Measurements from ENCODE around the gene BAIAP3. TPM values are rescaled to one million over a fixed set of nuclear protein-coding genes. Genes with fewer than 3 reads are reported as not detected.
"Not testable (repeated sequence)": the region's sequence is repeated elsewhere in the genome, so short reads cannot be mapped to it uniquely, and the experiment has no call there.

BAIAP3 gene
- total RNA-seq, 1 experiment from 2014 or later, result not detected

GRCh38 chr16:1290063-1290501 lies 43.4 kb upstream of the BAIAP3 start:
- H3K27ac ChIP-seq (ENCODE audit: low read length), result no peak overlapping the region
- no peaks in the 10 kb centered on the region for H3K9me2 ChIP-seq (replicated peaks; ENCODE audit: insufficient read depth, low read length)
- no peak overlapping the region for H3K4me3 ChIP-seq (ENCODE audit: low read length)
- no peak overlapping the region for H3K9ac ChIP-seq (ENCODE audit: low read length)
- no peaks in the 10 kb centered on the region for H3K27me3 ChIP-seq (ENCODE audit: low read length)
- H3K9me3 ChIP-seq (ENCODE audit: low read length), result no peaks in the 10 kb centered on the region
- H2AFZ ChIP-seq (ENCODE audit: low read length), result no peak overlapping the region
- H3K4me2 ChIP-seq (ENCODE audit: low read depth, low read length, poor library complexity, severe bottlenecking), result no peak overlapping the region
- H4K20me1 ChIP-seq (ENCODE audit: insufficient read depth, low read depth, low read length), result no peaks in the 10 kb centered on the region
- H3K4me1 ChIP-seq (ENCODE audit: low read length), result peaks cover 8% of the 10 kb centered on the region
- no peaks in the 10 kb centered on the region for H3K36me3 ChIP-seq (ENCODE audit: insufficient read depth, low read length)
- no peak for DNase-seq
- no peaks in the 10 kb centered on the region for H3K79me2 ChIP-seq (ENCODE audit: low read length)

GRCh38 chr16:1290860-1291575 lies 42.4 kb upstream of the BAIAP3 start:
- H3K27me3 ChIP-seq (ENCODE audit: low read length), result no peaks in the 10 kb centered on the region
- no peak overlapping the region for H3K4me2 ChIP-seq (ENCODE audit: low read depth, low read length, poor library complexity, severe bottlenecking)
- H3K36me3 ChIP-seq (ENCODE audit: insufficient read depth, low read length), result no peaks in the 10 kb centered on the region
- no peaks in the 10 kb centered on the region for H3K79me2 ChIP-seq (ENCODE audit: low read length)
- DNase-seq, result no peak
- no peak overlapping the region for H2AFZ ChIP-seq (ENCODE audit: low read length)
- H3K9me2 ChIP-seq (replicated peaks; ENCODE audit: insufficient read depth, low read length), result no peaks in the 10 kb centered on the region
- no peaks in the 10 kb centered on the region for H4K20me1 ChIP-seq (ENCODE audit: insufficient read depth, low read depth, low read length)
- H3K9ac ChIP-seq (ENCODE audit: low read length), result no peak overlapping the region
- no peak overlapping the region for H3K27ac ChIP-seq (ENCODE audit: low read length)
- H3K4me3 ChIP-seq (ENCODE audit: low read length), result no peak overlapping the region
- peaks cover 8% of the 10 kb centered on the region for H3K4me1 ChIP-seq (ENCODE audit: low read length)
- no peaks in the 10 kb centered on the region for H3K9me3 ChIP-seq (ENCODE audit: low read length)

GRCh38 chr16:1291576-1291974 lies 41.9 kb upstream of the BAIAP3 start:
- no peak overlapping the region for H2AFZ ChIP-seq (ENCODE audit: low read length)
- H3K27me3 ChIP-seq (ENCODE audit: low read length), result no peaks in the 10 kb centered on the region

GRCh38 chr16:1292208-1292607 lies 41.2 kb upstream of the BAIAP3 start:
- not testable (repeated sequence) for H4K20me1 ChIP-seq (ENCODE audit: insufficient read depth, low read depth, low read length); H3K27ac ChIP-seq (ENCODE audit: low read length); H3K9me3 ChIP-seq (ENCODE audit: low read length); H3K4me3 ChIP-seq (ENCODE audit: low read length); H3K4me2 ChIP-seq (ENCODE audit: low read depth, low read length, poor library complexity, severe bottlenecking); H3K79me2 ChIP-seq (ENCODE audit: low read length); H2AFZ ChIP-seq (ENCODE audit: low read length); DNase-seq; H3K36me3 ChIP-seq (ENCODE audit: insufficient read depth, low read length); H3K9me2 ChIP-seq (replicated peaks; ENCODE audit: insufficient read depth, low read length); H3K27me3 ChIP-seq (ENCODE audit: low read length); H3K9ac ChIP-seq (ENCODE audit: low read length)
- H3K4me1 ChIP-seq (ENCODE audit: low read length), result peaks cover 11% of the 10 kb centered on the region

More at GRCh38 chr16:1291576-1291974, 41.9 kb upstream of the BAIAP3 start:
- H3K36me3 ChIP-seq (ENCODE audit: insufficient read depth, low read length), result no peaks in the 10 kb centered on the region
- no peaks in the 10 kb centered on the region for H3K9me3 ChIP-seq (ENCODE audit: low read length)
- H3K4me3 ChIP-seq (ENCODE audit: low read length), result no peak overlapping the region
- H3K4me2 ChIP-seq (ENCODE audit: low read depth, low read length, poor library complexity, severe bottlenecking), result no peak overlapping the region
- H3K27ac ChIP-seq (ENCODE audit: low read length), result no peak overlapping the region
- H3K9me2 ChIP-seq (replicated peaks; ENCODE audit: insufficient read depth, low read length), result no peaks in the 10 kb centered on the region
- no peaks in the 10 kb centered on the region for H3K79me2 ChIP-seq (ENCODE audit: low read length)
- DNase-seq, result no peak
- no peaks in the 10 kb centered on the region for H4K20me1 ChIP-seq (ENCODE audit: insufficient read depth, low read depth, low read length)
- H3K9ac ChIP-seq (ENCODE audit: low read length), result no peak overlapping the region
- H3K4me1 ChIP-seq (ENCODE audit: low read length), result peaks cover 8% of the 10 kb centered on the region

GRCh38 chr16:1292808-1293207 lies 40.6 kb upstream of the BAIAP3 start:
- not testable (repeated sequence) for H3K9me3 ChIP-seq (ENCODE audit: low read length); H3K4me3 ChIP-seq (ENCODE audit: low read length); H4K20me1 ChIP-seq (ENCODE audit: insufficient read depth, low read depth, low read length); H3K9ac ChIP-seq (ENCODE audit: low read length); H3K4me2 ChIP-seq (ENCODE audit: low read depth, low read length, poor library complexity, severe bottlenecking); H3K79me2 ChIP-seq (ENCODE audit: low read length); H3K27ac ChIP-seq (ENCODE audit: low read length); H3K9me2 ChIP-seq (replicated peaks; ENCODE audit: insufficient read depth, low read length); DNase-seq; H2AFZ ChIP-seq (ENCODE audit: low read length); H3K36me3 ChIP-seq (ENCODE audit: insufficient read depth, low read length); H3K27me3 ChIP-seq (ENCODE audit: low read length)
- H3K4me1 ChIP-seq (ENCODE audit: low read length), result peaks cover 11% of the 10 kb centered on the region

GRCh38 chr16:1293921-1294656 lies 39.4 kb upstream of the BAIAP3 start:
- Histone ChIP-seq H3K27ac (ENCODE audit: low read length) (no peak overlapping the region), H4K20me1 (ENCODE audit: insufficient read depth, low read depth, low read length) (0 out of 2 replicates have a peak, but pooled peaks cover 3% of the 10 kb centered on the region), H2AFZ (ENCODE audit: low read length) (no peak overlapping the region), H3K79me2 (ENCODE audit: low read length) (no peaks in the 10 kb centered on the region), H3K4me1 (ENCODE audit: low read length) (peaks cover 11% of the 10 kb centered on the region), H3K4me2 (ENCODE audit: low read depth, low read length, poor library complexity, severe bottlenecking) (no peak overlapping the region), H3K9me3 (ENCODE audit: low read length) (no peaks in the 10 kb centered on the region), H3K4me3 (ENCODE audit: low read length) (no peak overlapping the region), H3K36me3 (ENCODE audit: insufficient read depth, low read length) (no peaks in the 10 kb centered on the region), H3K9me2 (replicated peaks; ENCODE audit: insufficient read depth, low read length) (no peaks in the 10 kb centered on the region), H3K27me3 (ENCODE audit: low read length) (no peaks in the 10 kb centered on the region), H3K9ac (ENCODE audit: low read length) (no peak overlapping the region)
- DNase-seq, result peak; percentile 70

GRCh38 chr16:1295465-1295864 lies 38.0 kb upstream of the BAIAP3 start:
- H3K9me2 ChIP-seq (replicated peaks; ENCODE audit: insufficient read depth, low read length), result no peaks in the 10 kb centered on the region
- H3K79me2 ChIP-seq (ENCODE audit: low read length), result no peaks in the 10 kb centered on the region
- H4K20me1 ChIP-seq (ENCODE audit: insufficient read depth, low read depth, low read length), result peaks cover 3% of the 10 kb centered on the region; the same call in 1 of the 2 replicates
- no peak overlapping the region for H3K4me2 ChIP-seq (ENCODE audit: low read depth, low read length, poor library complexity, severe bottlenecking)
- H3K4me3 ChIP-seq (ENCODE audit: low read length), result no peak overlapping the region
- no peaks in the 10 kb centered on the region for H3K36me3 ChIP-seq (ENCODE audit: insufficient read depth, low read length)
- no peak overlapping the region for H2AFZ ChIP-seq (ENCODE audit: low read length)
- DNase-seq, result no peak
- no peak overlapping the region for H3K9ac ChIP-seq (ENCODE audit: low read length)
- peaks cover 11% of the 10 kb centered on the region for H3K4me1 ChIP-seq (ENCODE audit: low read length)
- H3K27me3 ChIP-seq (ENCODE audit: low read length), result no peaks in the 10 kb centered on the region
- H3K9me3 ChIP-seq (ENCODE audit: low read length), result no peaks in the 10 kb centered on the region
- no peak overlapping the region for H3K27ac ChIP-seq (ENCODE audit: low read length)

GRCh38 chr16:1296688-1297017 lies 36.8 kb upstream of the BAIAP3 start:
- H3K4me1 ChIP-seq (ENCODE audit: low read length), result peaks cover 11% of the 10 kb centered on the region
- not testable (repeated sequence) for H3K9ac ChIP-seq (ENCODE audit: low read length); H2AFZ ChIP-seq (ENCODE audit: low read length); H3K79me2 ChIP-seq (ENCODE audit: low read length); H3K9me3 ChIP-seq (ENCODE audit: low read length); H3K9me2 ChIP-seq (replicated peaks; ENCODE audit: insufficient read depth, low read length); DNase-seq; H3K27ac ChIP-seq (ENCODE audit: low read length); H3K36me3 ChIP-seq (ENCODE audit: insufficient read depth, low read length); H3K4me2 ChIP-seq (ENCODE audit: low read depth, low read length, poor library complexity, severe bottlenecking); H3K4me3 ChIP-seq (ENCODE audit: low read length); H4K20me1 ChIP-seq (ENCODE audit: insufficient read depth, low read depth, low read length); H3K27me3 ChIP-seq (ENCODE audit: low read length)
